GM18519 (cell line): ENCODE results near the gene CHIA.
"Not testable (repeated sequence)": the region's sequence is repeated elsewhere in the genome, so short reads cannot be mapped to it uniquely, and the experiment has no call there.

Experiments
- ATAC-seq: cut with Tn5 transposase; IDR thresholded peaks from one replicate; pipeline ENCODE4 v1.9.1; 2021; ENCODE audit warnings: mild to moderate bottlenecking, moderate library complexity; ENCODE audit not compliant: unreplicated experiment, low FRiP score

CHIA gene

GRCh38 chr1:111283838-111284237 lies 6.8 kb upstream of the CHIA start:
- ATAC-seq, result no peak

DNA sequence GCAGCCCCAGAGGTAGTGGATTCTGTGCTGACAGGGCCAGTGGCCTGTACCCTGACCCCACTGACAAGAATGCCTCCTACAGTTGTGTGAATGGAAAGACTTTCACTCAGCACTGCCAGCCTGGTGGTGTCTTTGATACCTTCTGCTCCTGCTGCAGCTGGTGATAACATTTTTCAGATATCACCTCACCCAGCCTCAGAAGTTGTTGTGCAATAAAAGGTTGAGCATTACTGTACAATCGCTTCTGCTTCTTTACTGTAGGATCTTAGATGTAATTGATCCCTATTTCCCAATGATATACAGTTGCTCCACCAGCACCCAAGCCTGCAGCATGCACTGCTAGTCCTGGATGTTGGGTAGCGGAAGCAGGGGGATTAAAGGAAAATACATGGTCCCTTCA lies 4.8 kb upstream of the CHIA start:
- ATAC-seq, result no peak

DNA sequence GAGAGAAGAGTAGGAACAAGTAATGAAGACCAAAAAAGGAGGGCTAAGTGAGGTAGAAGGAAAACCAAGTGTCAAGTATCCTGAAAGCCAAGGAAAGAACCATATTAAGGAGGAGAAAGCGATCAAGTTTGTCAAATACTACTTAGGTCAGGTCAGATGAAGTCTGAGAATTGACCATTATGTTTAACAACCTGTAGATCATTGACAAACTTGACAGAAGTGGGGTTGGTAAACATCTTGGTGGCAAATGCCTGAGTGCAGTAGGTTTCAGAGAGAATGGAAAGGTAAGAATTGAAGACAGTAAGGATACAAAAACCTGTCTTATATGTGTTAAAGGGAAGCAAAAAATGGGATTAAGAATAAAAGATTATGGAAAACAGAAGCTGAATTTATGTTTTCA lies 3.7 kb upstream of the CHIA start:
- no peak for ATAC-seq

- no peak for ATAC-seq
Observed at GRCh38 chr1:111289371-111289770, 1.3 kb upstream of the CHIA start.

DNA sequence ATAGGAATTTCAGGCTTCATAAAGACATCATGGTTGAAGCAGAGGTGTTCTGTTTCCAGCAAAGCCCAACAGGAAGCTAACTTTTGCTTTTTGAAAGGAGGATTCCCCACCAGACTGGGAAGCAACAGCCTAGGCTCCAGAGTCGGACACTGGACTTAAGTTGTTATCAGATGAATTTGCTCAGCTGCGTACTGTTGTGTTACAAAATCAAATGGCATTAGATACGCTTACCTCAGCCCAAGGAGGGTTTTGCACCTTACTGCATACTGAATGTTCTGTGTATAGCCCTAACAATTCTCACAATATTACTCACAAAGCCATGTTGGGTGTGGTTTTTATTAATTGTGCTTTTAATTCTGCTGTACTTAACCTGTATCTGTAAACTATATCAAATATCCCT lies 547 bp upstream of the CHIA start:
- ATAC-seq, result no peak

DNA sequence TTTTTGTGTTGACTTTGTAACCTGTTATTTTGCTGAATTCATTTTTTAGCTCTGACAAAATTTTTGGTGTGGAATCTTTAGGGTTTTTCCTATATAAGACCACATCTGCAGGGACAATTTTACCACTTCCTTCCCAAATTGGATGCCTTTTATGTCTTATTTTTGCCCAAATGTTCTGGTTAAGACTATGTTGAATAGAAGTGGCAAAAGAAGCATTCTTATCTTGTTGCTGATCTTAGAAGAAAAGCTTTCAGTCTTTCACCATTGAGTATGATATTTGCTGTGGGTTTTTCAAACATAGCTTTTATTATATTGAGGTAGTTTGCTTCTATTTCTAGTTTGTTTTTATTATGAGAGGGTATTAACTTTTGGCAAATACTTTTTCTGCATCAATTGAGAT lies 3.7 kb downstream of the CHIA start:
- ATAC-seq, result no peak

DNA sequence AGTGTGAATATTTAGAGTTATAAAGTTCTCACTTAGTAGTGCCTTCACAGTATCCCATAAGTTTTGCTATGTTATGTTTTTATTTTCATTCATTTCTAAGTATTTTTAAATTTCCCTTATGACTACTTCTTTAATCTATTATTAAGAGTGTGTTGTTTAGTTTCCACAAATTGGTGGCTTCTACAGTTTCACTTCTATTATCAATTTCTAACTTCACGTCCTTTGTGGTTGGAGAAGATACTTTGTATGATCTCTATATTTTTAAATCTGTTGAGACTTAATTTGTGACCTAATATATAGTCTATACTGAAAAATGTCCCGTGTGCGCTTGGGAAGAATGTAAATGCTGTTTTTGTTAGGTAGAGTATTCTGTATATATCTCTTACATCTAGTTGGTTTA lies 11.7 kb downstream of the CHIA start:
- ATAC-seq, result no peak

- ATAC-seq, result no peak
Observed at GRCh38 chr1:111309690-111310089, 19.0 kb downstream of the CHIA start.

GRCh38 chr1:111318523-111318922 lies 27.9 kb downstream of the CHIA start:
- no peak for ATAC-seq

DNA sequence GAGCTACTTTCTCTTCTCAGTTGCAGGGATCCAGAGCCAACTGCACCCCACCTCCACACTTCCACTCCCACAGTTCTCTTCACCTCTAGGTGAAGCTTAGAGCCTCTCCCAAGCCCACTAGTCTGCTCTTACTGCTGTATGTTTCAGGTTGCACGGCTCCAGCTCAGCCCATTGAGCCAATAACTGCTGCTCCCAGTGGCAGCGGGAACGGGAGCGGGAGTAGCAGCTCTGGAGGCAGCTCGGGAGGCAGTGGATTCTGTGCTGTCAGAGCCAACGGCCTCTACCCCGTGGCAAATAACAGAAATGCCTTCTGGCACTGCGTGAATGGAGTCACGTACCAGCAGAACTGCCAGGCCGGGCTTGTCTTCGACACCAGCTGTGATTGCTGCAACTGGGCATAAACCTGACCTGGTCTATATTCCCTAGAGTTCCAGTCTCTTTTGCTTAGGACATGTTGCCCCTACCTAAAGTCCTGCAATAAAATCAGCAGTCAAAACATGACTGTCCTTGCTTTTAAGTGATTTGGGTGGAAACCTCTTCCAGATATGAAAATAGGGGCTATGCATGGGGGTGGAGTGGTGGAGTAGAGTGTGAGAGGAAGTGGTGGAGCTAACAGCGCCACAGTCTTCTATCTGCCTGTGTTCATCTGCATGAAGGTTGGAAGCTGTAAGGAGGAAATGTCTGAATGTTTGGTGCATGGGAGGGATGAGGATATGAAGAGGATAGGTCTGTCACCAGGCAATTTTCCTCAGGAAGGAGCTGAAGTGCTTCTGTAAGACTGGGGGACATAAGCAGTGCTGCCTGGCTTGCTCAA lies 29.6 kb downstream of the CHIA start:
- no peak for ATAC-seq

DNA sequence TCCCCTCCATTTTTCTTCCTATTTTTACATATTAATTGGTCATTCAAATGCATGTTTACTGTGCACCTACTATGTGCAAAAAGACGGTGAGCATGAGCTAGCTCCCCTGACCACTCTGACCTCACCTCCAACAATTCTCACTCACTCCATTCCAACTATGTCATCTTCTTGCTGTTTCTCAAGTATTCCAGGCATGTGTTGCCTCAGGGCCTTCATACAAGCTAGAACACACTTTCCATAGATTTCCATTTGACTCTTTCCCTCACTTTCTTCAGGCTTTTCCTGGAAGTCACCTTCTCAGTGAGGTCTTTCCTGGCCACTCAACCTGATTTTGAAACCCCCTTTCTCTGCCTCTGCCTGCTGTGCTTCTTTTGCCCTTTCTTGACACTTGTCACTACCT lies 32.6 kb downstream of the CHIA start:
- no peak for ATAC-seq

DNA sequence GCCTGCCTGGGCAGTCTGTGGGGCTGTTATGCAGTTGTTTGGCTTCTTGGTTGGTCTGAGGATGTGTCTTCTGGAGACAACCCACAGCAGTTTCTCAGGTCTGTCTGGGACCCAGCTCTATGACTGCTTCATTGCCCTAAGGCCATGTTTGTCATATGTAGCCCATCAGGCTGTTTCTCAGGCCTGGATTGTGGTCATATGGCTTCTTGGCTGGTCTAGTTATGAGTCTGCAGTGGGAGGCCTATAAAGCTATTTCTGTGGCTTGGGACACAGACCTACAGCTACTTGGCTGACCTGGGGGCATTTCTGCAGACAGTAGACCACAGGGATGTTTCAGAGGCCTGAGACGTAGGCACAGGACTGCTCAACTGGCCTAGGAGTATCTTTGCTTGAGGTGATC lies 41.5 kb downstream of the CHIA start:
- ATAC-seq, result peak; percentile 46

GRCh38 chr1:111334169-111334568 lies 43.5 kb downstream of the CHIA start:
- ATAC-seq, result no peak

DNA sequence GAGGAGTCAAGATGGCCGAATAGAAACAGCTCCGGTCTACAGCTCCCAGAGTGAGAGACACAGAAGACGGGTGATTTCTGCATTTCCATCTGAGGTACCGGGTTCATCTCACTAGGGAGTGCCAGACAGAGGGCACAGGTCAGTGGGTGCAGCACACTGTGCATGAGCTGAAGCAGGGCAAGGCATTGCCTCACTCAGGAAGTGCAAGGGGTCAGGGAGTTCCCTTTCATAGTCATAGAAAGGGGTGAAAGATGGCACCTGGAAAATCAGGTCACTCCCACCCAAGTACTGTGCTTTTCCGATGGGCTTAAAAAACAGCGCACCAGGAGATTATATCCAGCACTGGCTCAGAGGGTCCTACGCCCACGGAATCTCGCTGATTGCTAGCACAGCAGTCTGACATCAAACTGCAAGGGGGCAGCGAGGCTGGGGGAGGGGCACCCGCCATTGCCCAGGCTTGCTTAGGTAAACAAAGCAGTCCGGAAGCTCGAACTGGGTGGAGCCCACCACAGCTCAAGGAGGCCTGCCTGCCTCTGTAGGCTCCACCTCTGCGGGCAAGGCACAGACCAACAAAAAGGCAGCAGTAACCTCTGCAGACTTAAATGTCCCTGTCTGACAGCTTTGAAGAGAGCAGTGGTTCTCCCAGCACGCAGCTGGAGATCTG lies 44.7 kb downstream of the CHIA start:
- not testable (repeated sequence) for ATAC-seq

DNA sequence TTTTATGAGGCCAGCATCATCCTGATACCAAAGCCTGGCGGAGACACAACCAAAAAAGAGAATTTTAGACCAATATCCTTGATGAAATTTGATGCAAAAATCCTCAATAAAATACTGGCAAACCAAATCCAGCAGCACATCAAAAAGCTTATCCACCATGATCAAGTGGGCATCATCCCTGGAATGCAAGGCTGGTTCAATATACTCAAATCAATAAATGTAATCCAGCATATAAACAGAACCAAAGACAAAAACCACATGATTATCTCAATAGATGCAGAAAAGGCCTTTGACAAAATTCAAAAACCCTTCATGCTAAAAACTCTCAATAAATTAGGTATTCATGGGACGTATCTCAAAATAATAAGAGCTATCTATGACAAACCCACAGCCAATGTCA lies 48.2 kb downstream of the CHIA start:
- not testable (repeated sequence) for ATAC-seq

GRCh38 chr1:111346089-111346885 lies 55.6 kb downstream of the CHIA start:
- peak; percentile 67 for ATAC-seq

DNA sequence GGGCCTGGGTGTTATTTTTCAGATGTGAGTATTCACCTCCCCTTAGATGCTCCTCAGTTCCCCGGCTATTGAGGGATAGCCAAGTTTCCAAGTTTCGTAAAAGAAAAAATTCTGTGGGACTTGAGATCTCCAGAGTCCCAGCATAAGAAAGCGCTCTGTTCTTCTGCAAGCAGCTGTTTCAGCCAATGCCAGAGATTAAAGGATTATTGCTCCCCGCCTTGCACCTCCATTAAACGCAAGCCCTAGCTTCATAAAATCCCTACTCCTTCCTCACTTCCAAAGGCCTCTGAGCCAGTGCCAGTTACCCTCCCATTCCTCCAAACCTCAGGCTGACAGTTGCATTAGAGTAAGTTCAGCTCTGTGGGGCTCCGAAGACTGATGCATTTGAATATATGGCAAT lies 56.4 kb downstream of the CHIA start:
- ATAC-seq, result no peak

- no peak for ATAC-seq
Observed at GRCh38 chr1:111351700-111352099, 61.0 kb downstream of the CHIA start.

GRCh38 chr1:111354584-111354983 lies 63.9 kb downstream of the CHIA start:
- no peak for ATAC-seq

- no peak for ATAC-seq
Observed at GRCh38 chr1:111358964-111359363, 68.3 kb downstream of the CHIA start.

DNA sequence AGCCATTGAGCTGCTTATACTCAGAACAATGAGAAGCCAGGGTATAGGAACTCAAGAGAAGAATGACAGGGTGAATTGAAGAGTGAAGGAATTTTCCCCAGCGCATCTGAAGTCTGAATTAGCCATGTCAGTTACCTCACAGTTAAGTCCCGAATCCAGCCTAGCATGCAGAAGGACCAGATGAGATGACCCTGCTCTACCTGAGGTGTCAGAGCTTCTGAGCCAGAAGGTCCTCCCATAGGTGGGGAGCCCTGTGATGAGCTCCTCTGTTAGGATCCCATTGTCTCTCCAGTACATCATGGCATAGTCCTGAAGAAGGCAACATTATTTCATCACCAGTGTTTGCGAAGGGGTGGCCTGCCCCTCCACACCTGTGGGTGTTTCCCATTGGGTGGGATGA lies 68.7 kb downstream of the CHIA start:
- no peak for ATAC-seq
